GM12892 (cell line): ENCODE results near the gene SLC2A2. TPM values are rescaled to one million over a fixed set of nuclear protein-coding genes. Genes with fewer than 3 reads are reported as not detected.

Experiments
- DNase-seq: peaks from one replicate; pipeline ENCODE4 v3.0.0; 2011; ENCODE audit not compliant: insufficient read length
- FAIRE-seq: peaks from 2 replicates; lab custom pipeline; 2011; peaks lifted over from hg19 to GRCh38; lab: Jason Lieb, UNC
- POLR2A ChIP-seq: IDR thresholded peaks from 2 replicates; pipeline ENCODE4 v1.6.1; 2011; ENCODE audit warnings: low read depth, low read length, control low read depth
- POLR2AphosphoS5 ChIP-seq: IDR thresholded peaks from 2 replicates; pipeline ENCODE4 v1.6.1; 2011; ENCODE audit warnings: low read depth, low read length, control low read depth
- TAF1 ChIP-seq: IDR thresholded peaks from 2 replicates; pipeline ENCODE4 v1.6.1; 2011; ENCODE audit warnings: low read depth, mild to moderate bottlenecking, control low read depth, low read length, borderline replicate concordance
- polyA plus RNA-seq: library from polyadenylated mRNA; unstranded; fragments of >200 nt; gene quantifications from one replicate; pipeline ENCODE4 v1.2.1, GENCODE V29; 2012; ENCODE audit warnings: missing spikeins, inconsistent platforms; ENCODE audit not compliant: missing spikeins

The SLC2A2 gene
- polyA plus RNA-seq, result not detected

DNA sequence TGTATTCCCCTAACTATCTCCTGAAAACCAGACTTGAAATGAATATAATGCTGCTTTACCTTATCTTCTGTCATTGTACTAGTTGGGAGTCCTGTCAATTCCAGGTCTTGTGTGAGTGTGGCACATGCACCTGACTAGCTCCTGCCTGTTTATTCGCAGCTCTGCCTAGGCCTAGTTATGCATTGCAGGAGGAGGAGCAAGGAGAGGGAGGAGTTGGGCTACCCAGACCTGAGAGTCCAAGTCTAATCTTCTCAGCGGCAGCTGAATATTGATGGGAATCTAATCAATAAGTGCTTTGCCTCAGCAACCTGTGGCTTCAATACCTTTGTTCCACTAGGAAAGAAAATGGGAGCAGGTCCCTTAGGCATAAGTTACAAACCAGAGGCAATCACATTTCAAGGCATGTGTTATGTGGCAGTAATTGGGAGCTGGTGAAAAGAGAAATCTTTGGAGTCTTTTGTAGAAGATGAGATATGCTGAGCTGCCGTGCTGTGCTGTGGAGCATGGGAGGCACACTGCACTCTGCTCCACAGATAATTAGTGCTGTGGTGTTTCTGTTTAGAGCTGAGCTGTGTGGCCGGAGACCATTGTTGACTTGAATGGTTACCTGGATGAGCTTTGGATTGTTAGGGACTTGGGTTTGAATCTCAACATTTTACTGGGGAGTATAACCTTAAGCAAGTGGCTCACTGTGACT is at the start of gene SLC2A2:
Gene SLC2A2 (minus strand): TSS at position 124 of the 697 bp plus-strand sequence. CDS start 50 bp downstream, at position 74.
- DNase-seq (no peak), FAIRE-seq (no peak)
- TF ChIP-seq POLR2AphosphoS5, result no peak
- no peak for TF ChIP-seq TAF1
- no peak for TF ChIP-seq POLR2A

DNA sequence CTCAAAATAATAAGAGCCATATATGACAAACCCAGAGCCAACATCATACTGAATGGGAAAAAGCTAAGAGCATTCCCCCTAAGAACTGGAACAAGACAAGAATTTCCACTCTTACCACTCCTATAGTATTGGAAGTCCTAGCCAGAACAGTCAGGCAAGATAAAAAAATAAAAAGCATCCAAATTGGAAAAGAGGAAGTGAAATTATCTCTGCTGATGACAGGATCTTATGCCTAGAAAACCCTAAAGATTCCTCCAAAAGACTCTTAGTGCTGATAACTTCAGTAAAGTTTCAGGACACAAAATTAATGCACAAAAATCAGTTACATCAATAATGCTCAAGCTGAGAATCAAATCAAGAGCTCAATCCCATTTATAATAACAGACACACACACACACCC is 45.9 kb upstream of the SLC2A2 start:
- TF ChIP-seq POLR2A, result no peak
- TF ChIP-seq TAF1, result no peak
- no peak for TF ChIP-seq POLR2AphosphoS5
- no peak for DNase-seq
- FAIRE-seq, result no peak

DNA sequence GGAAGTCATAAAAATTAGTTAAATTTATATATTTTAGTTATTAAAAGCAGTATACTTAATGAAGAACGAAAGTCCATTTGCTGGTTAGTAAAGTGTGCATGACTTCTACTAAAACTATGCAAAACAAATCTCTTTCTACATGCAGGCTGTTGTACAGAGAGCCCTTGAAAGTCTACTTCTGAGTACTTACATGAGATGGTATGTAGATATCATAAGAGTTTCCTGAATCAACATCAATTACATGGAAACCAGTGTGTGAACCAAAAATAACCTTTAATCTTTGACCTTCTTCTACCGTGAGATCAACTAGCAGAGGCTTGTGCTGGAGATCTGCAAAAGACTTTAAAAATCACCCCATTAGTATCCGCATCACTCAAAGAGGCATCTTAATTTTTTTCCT is 42.1 kb upstream of the SLC2A2 start:
- DNase-seq (no peak), FAIRE-seq (no peak)
- TF ChIP-seq TAF1, result no peak
- no peak for TF ChIP-seq POLR2AphosphoS5
- no peak for TF ChIP-seq POLR2A

DNA sequence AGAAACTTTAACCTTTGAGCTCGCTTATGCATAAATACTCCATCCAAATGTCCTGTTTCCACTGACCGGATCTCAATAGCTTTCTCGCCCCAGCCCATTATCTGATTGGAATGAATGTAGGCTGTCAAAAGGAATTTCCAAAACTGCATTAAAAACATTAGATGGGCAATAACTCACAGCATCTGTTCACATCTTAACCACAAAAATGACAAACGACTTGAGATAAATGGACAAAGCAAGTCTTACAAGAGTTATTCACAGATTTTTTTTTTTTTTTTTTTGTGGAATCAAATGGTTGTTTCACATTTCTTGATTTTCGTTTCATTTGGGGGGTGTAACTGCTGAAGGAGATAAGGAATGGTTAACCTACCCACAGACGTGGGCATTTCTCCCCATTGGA is 39.7 kb upstream of the SLC2A2 start:
- no peak for DNase-seq

DNA sequence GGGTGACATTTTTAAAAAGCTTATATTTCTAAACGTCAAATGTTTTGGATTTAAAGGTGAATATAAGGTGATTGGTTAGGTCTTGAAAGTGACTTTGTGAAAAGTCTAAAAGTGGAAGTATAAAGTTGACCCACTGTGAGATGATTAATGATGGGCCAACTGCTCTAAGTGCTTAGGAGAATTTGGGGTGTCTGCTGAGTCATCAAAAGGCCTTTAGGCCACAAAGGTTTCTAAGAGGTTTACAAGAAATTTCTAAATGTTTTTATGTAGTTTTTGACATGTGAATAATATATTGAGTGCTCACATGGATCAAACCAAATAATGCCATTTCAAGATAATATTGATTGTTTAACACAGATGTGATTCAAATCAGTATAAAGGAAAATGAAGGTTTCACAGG is 39.2 kb upstream of the SLC2A2 start:
- FAIRE-seq (no peak), DNase-seq (no peak)
- TF ChIP-seq POLR2AphosphoS5 (no peak), POLR2A (no peak), TAF1 (no peak)

More for the DNA sequence above, 39.7 kb upstream of the SLC2A2 start:
- TF ChIP-seq TAF1 (no peak), POLR2A (no peak), POLR2AphosphoS5 (no peak)
- FAIRE-seq, result no peak

DNA sequence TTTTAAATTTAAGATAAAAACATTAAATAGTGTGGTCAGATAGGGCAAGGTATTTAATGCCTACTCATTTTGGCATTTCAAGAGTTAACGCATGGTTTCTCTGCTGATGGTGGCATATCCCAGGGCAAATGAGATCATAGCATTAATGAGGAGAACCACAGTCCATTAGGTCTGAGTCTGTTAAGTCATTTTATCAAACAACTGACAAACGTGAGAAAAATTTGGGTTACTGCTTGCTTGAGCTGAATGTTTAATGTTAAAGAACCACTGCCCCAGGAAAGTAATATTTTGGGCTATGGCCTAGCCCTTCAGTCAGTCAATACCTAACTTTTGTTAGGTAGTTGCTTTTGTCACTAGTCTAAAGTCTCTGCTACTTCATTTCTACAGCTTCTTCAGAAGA is 37.9 kb upstream of the SLC2A2 start:
- FAIRE-seq (no peak), DNase-seq (no peak)
- TF ChIP-seq POLR2AphosphoS5 (no peak), TAF1 (no peak), POLR2A (no peak)

DNA sequence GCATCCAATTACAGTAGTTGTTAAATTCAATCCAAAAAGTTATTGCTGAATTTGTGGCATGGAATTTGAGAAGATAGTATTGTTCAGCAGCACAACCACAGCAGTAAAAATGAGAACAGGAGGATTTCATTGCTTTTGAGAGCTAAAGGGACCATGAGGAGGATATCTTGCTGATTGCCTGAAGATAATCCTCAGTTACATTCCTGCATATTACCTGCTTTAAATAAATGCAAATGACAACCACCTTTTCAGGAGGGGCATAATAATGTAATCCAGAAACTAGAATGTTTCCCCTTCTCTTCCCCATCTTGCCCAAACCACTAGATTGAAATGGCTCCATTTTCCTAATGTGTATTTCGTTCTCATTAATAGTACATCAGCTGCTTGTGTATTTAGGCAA is 35.2 kb upstream of the SLC2A2 start:
- TF ChIP-seq TAF1 (no peak), POLR2AphosphoS5 (no peak), POLR2A (no peak)
- FAIRE-seq, result no peak
- no peak for DNase-seq

DNA sequence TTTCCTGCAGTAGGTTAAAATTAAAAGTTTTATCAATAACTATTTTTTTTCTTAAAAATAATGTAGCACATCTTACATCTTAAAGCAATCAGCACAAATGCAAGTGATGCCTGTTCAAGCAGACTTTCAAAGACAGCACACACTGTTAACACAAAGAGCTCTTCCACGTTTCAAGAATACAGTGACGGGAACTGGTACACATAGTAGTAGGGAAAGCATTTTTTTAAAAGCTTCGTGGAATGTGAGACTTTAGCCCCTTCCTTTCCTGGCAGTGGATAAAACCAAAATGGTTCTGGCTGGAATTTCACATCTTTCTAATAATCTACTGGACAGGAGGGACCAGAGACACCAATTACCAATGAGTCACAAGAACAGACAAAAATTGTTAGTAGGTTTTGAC is 33.5 kb upstream of the SLC2A2 start:
- no peak for DNase-seq
- no peak for FAIRE-seq
- TF ChIP-seq POLR2AphosphoS5, result no peak
- no peak for TF ChIP-seq POLR2A
- no peak for TF ChIP-seq TAF1

DNA sequence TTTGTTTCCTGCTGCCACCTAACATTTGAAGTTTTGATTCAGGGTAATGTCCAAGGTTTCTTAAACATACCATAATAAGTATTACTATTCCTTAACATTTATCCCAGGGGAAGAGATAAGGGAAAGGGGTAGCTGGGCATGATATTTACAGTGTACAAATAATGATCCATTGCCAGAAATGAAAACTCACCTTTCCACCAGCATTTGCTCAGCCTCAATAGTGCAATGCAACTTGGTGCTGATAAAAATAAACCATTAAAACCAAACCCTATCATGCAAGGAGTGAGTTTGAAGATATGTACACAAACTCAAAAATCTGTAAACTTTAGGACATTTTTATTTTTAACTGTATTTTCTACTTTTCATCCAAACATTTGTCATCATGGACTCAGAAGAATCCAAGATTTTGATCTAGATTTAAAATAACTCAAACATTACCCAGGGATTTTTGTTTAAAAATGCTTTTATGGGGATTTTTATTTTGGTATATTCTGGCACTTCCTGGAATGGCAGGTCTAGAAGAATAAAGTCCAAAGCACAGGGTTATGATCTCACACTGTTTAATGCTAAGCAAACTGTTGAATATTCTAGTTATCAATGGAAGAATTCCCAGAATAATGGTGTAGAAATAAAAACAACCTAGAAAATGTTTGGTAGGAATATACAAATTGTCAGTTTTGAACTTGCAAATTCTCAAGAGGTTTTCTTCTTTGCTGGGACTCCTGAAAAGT is 32.5 kb upstream of the SLC2A2 start:
- no peak for DNase-seq
- TF ChIP-seq POLR2AphosphoS5 (no peak), POLR2A (no peak), TAF1 (no peak)
- no peak for FAIRE-seq

DNA sequence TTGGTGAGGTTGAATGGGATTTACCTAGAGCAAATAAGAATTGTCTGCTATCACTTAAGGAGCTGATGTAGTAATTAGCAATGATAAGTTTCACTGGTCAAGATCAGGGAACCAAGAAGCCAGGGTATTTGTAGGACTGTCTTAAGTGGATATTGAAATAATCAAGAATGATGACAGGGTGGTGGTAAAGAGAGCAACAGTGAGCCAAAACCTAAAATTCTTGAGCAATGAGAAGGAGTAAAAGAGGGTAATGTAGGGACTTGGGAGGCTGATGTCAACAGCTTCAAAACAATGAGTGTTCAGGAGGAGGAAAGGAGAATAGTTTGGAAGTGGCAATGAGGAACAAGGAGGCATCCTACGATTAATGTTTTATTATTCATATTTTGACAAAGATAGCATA is 31.5 kb upstream of the SLC2A2 start:
- FAIRE-seq (no peak), DNase-seq (no peak)
- TF ChIP-seq POLR2AphosphoS5 (no peak), TAF1 (no peak), POLR2A (no peak)

DNA sequence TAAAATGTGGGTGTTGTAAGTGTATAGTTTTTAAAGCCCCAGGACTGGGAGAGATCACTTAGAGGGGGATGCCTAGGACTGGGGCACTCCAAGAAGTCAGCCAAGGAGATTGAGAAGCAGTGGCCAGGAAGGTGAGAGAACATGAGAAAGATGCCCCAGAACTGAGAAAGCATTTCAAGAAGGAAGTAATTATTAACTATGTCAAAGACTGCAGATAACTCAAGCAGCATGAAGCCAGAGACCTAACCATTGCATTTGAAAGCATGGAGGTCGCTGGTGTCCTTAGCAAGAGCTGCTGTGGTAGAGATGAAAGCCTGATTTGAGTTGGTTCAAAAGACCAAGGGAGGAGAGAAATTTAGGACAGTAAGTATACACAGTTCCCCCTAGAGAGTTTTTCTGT is 30.6 kb upstream of the SLC2A2 start:
- TF ChIP-seq POLR2A (no peak), POLR2AphosphoS5 (no peak), TAF1 (no peak)
- FAIRE-seq (no peak), DNase-seq (no peak)
